Putamen (tissue), 1 donor: ENCODE data around the gene C1orf21.

Experiments used
- DNase-seq: peaks from one replicate; pipeline ENCODE4 v3.0.0-alpha.2; 2016; ENCODE audit warnings: low spot score

Gene C1orf21

DNA sequence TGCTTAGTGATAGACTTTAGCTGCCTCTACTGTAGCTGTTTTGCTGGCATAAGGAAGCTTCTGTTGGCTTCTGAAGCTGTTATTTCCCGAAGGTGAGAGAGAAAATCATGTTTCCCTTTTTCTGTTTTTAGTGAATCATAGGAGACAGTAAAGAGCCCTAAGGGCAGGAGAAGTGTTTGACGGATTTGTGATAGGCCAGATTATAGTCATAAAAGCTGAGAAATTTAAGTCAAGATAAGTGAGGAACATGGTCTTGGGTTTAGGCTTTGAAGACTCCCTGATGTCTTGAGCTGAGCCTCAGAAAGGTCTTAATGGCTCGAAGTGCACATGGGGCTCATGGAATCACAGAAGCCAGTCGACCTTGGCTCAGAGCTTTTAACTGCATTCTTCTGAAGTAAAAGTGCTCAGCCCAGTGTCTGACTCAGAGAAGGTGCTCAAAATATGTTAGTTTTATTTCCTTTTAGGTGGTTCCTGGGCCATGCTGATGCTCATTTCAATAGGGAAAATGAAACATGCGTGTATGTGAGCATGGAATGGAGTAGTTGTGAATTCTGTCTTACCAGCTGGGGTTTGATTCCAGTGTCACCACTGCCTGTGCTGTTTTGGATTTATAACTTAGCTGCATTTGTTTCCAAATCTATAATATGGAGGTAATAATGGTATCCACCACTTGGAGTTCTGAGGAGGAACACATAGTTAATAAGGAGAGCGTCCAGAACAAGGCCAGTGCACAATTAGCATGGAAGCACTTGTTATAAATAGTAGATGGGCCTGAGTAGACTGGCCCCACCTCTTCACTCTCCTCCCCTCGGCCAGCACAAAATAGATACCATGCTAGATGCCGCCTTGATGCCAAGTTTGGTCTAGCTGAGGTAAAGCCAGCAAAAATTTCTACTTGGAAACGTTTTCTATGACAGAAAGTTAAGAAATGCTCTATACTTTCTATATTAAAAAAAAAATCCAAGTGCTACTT, 99.2 kb downstream of the C1orf21 start:
- no peak for DNase-seq

DNA sequence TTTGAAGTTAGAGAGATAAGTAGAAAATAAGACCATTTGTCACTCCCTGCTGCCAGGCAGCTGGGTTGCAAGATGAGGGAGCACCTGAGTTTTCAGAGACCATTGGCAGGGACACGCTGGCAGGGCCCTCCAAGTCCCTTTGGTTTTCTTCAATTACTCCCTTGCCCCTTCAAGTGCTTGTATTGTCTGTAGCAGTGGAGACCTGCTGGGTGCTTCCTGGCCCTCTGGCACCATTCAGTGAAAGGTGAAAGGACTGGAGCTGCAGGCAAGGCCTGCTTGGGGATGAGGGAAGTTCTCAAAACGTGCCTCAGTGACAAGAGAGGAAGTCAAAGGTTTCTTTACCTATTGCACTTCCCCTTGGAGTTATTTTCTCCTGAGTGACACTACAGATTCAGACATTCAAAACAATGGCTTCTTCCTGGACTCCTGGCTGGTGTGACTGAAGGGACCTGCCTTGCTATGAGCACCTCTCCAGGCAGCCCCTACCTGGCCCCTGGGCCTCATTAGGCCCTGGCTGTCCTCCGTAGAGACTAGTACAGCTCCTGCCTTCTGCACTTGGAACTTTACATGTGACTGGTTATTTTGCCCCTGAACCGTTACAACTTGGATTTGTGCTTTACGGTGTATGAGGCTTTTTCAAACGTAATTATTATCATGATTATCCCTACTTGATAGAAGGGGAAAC, 100.1 kb downstream of the C1orf21 start:
- no peak for DNase-seq

DNA sequence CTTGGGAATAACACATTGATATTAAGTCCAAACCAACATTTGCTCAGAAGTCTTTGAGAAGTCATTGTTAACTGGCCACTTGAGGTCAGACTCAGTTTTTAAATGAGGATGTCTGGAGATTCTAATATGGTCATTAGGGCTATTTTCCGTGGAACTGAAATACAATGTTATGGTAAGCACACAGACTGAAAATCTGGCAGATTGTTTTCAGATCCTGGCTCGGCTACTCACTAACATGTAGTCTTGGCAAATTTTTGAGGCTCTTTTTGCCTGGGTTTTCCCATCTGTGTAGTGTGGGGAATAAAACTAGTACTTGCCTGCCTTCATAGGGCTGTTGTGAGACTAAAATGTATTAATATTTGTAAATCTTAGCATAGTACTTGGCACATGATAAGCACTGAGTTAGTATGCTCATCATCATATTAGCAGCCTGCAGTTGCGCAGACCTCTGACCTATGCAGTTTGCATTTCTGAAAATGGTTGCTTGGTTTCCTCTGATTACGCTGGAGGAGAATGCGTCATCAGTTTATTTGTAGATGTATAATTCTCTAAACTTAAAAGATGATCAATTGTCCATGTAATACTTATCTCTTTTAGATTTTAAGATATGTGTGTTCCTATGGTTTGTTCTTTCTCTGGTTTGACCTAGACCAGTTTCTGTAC, 100.8 kb downstream of the C1orf21 start:
- DNase-seq, result no peak

DNA sequence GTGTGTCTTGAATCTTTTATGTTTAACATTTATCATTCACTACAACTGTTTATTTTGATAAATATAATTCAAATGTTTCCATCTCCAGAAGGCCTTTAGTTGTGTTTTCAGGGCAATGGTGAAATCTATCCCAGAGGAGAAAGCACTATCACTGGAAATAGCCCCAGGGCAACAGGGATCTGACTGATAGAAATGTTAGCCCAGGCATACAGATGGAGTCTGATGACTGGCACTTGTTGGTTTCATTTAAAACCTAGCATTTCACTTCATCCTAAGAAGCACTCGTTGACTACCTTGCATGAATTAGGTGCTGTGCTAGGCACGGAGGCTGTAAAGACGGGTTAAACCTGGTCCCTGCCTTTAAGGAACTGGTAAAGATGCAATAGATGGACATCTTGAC, 103.1 kb downstream of the C1orf21 start:
- DNase-seq, result no peak

DNA sequence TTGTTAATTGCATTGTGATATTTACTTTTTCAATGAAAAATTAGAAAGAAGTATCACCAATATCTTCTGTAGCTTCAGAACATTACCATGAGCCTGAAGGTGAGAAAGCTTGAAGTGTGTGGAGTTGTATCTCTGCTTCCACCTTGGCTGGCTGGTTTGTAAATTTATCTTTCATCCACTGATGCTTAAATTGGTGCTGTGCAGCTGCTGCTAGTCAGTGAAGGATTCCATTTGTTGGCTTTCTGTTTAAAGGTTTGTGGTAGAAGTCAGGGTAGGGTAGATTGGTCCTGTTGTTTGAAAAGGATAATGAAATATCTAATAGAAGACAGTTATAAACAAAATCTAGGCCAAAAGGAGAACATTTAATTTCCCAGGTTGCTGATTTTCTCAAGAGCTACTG, 105.7 kb downstream of the C1orf21 start:
- DNase-seq, result no peak

DNA sequence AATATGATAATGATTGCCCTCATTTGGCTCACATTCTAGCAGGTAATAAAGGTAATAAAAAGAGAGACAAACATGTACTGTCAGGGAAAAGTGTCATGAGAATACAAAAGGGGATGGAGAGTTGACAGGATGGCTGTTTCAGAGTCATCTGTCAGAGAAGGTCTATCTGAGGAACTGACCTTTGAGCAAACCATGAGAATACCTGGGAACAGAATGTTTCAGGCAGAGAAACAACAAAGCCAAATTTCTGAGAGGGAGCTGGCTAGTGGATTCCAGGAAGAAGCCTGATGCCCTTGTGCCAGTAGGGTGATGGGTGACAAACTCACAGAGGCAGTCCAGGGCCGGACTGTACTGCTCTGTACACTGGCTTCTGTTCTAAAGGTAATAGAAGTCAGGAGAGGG, 107.2 kb downstream of the C1orf21 start:
- no peak for DNase-seq

DNA sequence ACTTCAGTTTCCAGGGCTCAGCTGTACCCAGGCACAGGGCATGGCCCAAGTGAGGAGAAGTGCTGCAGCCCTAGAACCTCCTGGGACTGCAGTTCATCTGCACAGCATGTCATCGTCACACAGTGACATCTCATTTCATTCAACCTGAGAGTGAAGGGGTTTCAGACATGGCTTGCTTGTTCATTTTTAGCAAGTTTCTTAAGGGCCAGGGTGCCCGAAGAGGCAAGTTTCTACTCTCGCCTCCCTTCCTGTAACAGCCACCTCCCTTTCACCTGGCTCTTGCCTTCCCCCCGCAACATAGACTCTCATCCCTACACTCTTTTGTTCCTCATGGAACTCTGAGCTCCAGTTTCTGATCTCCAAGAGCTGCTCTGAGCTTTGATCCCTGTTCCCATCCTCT, 108.1 kb downstream of the C1orf21 start:
- no peak for DNase-seq

DNA sequence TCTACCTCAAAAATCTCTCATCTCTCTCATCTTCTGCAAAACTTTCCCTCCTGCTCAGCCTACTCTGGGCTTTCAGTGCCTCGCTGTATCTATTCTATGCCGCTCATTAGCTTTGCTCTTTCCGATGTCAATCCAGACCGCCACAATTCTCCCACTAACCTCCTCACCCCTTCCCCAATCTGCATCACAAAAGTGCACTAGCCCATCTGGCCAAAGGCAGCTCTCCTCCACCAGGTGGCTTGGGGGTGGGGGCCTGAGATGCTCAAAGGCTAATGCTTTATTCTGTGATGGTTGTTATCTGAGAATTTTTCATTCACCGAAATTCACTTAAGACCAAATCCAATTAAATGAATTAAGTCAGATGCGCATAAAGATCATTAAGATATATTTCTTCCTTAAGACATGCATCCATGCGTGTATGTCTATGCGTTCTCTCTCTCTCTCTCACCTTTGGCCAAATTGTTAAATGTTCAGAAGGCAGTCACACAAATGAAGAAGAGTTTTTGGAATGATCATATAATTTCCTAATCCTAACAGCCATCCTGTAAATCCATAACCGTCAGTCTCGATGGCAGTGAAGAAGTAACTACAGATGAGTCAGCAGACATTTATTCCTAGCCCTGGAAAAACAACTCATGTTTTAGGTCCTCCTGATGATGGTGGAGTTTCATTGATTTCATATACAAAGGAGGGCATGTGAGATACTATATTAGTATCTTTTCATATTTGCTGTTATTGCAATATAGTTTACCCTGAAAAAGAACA, 111.3 kb downstream of the C1orf21 start:
- DNase-seq, result no peak

DNA sequence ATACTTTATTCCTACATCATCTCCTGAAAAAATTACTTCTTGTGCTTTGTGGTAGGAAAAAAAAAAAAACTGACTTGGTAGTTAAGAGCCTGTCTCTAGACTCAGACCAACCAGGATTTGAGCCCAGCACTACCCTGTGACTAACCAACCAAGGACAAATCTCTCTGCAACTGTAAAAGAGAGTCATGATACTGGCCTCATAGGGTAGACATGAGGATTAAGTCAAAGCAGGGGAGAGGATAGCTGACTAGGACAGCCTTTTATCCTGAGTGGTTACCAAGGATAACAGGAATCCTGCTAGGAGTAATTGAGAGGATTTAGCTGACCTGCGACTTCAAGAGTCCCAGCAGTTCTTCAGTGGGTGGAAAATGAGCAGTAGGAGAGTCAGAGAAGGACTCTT, 112.8 kb downstream of the C1orf21 start:
- no peak for DNase-seq

DNA sequence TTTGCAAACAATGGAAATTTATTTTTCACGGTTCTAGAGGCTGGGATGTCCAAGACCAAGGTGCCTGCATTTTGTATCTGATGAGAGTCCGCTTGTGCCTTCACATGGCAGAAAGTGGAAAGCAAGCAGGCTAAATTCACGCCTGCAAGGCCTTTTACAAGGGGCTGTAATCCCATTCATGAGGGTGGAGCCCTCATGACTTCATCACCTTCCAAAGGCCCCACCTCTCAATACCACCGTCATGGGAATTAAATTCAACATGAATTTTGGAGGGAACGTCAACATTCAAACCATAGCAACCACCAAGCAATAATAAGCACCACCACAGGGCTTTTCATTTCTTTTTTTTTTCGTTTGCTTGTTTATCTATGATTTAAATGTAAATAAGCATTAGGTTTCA, 115.3 kb downstream of the C1orf21 start:
- DNase-seq, result no peak

DNA sequence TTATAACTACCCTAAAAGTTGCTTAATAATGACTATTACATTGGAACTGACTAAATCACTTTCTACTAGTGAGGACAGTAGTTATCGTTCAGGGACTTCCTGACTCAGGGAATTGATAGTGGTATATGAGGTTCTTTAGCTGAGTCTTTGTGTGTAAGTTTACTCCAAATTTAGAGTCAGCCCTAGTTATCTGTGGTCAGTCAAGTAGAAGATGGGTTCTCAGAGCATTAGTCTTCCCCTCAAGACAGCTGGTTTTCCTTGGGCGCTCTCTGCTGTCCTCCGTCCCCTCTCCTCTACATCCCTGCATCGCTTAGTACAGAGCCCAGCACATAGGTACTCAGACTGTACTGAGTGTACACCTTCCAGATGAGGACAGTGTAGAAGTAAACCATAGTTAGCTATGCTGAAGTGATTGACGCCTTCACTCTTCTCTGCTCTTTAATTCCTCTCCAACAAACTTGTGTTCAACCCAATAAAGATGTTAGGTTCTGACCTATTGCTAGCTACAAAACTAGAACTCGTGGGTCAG, 116.5 kb downstream of the C1orf21 start:
- no peak for DNase-seq

DNA sequence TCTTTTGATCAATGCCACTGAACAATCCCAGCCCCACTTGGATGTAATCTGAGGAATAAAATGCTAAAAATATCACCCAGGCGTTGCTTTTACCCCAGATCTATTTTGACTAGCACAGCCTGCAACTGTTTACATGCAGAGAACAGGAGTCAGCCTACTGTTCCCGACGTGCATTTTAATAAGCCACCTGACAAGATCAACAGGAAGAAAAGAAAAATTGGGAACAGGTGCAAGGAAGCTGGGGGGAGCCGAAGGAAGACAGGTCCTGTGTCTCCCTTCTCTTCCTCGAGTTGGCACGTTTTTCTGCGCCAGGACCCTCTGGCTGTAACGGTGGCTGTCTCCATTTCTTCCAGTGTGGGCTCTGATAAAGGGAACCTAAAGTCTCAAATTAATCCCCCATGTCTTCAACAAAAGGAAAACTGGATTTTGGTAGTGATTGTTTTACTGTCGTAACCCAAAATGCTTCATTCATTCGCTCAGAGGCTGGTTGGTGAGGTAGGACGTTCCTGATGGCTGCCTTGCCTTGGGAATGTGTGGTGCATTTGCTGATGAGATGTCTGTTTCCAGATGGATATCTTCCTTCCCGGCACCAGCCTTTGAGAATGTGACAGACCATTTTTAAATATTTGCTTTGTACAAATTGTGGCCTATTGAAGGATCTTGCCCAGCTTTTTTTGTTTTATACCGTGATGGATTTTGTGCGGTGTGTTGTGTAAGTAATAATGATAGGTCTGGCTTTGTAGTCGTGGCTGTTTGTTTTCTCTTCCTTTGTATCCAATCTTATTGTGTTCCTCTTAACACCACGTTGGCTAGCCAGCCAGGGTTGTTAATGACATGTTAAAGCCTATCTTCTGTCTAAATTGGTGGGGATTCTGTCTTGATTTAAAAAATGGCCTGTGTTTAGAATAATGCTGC, 117.5 kb downstream of the C1orf21 start:
- no peak for DNase-seq

DNA sequence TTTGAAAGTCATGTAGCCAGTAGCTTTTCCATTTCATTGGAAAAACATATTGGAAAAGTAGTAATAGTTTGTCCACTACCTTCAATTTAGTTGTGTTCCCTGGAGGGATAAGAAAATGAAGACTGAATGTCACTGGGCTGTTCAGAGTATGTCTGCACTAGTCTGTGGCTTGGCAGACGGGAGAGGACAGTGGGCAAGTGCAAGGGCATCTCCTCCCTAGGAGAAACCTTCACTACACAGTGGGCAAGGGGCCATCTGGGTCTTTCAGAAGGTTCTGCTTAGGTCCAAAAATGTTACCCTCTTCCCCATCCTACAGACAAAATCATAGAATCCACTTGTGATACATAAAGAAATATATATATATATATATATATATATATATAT, 118.1 kb downstream of the C1orf21 start:
- no peak for DNase-seq

DNA sequence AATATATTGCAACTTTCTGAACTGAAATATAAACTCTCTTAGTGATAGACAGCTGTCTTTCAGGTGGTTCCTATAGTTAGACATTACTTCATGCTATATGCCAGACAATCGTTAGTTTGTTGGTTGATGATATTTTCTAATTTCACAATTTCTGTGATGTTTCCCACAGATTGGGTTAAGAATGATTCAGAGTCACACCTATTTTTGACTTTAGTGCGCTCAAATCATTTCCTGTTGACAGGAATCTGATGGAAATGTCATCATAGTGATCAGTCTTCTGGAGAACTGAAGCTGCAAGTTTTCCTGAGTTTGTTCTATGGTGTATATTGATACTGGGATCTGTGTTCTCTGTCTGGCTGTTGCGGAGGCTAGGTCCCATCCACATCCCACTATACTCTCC, 119.7 kb downstream of the C1orf21 start:
- DNase-seq, result no peak

DNA sequence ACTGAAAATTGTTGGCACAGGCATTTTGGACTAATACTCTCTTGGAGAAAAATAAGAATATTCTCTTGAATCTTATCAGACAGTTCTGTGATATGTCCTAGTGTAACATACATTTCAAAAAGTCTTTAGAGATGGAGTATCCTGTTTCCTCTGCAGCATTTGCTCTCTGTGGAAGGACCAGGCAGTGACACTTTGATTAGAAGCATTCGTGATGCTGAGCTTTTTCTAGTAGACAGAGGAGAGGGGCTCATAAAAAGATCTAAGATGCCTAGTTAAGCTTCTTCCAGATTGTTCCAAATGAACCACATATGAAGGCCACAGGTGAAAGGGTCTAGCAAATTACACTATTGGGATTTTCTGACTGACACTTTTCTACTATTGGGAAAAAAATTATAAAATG, 120.3 kb downstream of the C1orf21 start:
- DNase-seq, result no peak

DNA sequence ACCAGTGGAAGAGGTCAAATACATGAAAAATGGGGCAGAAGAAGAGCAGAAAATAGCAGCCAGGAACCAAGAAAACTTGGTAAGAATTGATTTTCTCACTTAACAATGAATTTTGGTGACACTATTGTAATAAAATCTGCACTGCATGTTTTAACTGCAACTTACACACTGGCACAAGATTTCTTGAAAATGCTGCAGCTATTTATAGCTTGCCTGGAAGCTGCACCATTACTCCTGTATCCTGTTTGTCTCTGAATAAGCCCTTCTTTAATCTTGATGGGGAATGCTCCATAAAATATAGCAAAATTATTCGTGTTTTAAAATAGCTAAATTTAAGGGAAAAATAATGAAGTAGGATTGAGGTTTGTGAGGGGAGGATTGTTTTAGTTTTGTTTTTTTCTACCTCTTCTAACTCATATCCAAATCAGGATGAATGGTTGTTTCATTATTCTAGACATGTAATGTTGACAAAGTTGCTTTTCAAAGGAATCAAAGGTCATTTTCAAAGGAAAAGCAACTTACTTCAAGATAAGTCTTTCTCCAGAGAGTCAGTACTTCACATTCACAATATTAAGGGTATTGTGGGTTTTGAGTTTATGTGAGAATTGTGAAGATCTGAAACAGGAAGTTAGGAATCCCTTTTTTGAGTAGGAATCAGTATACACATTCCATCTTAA, 120.9 kb downstream of the C1orf21 start:
- no peak for DNase-seq

DNA sequence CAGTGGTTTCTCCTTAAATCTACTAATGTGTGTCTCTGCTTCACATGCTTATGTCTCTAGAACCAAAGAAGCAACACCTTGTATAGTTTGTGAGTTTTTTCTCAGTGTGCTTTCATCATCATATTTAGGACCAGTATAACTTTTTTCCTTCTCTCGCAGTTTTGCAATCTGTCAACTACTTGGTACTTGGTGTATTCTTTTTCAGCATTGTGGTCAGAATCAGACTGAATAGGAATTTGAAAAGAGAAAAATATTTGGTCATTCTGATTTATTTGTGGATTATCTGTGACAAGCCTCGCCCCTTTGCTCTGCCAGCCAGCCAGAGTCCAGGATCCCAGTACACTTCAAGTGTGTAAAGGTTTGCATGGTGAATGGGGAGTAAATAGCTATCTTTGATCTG, 122.3 kb downstream of the C1orf21 start:
- no peak for DNase-seq

DNA sequence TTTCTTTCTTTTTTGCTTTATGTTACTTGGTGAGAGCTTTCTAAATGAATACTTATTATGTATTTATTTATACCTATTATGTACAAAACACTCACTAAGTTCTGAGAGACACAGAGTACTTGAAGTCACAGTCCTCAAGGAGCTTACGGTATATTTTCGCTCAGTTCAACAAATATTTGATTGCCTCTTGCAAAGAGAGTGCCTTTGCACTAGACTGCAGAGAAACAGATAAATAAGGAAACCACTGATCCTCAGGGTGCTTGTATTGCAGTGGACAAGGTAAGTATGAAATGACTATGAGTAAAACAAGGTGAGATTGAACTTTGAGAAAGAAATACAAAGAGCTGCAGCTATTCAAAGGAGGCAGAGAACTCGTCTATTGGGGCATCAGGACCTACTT, 123.3 kb downstream of the C1orf21 start:
- DNase-seq, result no peak

DNA sequence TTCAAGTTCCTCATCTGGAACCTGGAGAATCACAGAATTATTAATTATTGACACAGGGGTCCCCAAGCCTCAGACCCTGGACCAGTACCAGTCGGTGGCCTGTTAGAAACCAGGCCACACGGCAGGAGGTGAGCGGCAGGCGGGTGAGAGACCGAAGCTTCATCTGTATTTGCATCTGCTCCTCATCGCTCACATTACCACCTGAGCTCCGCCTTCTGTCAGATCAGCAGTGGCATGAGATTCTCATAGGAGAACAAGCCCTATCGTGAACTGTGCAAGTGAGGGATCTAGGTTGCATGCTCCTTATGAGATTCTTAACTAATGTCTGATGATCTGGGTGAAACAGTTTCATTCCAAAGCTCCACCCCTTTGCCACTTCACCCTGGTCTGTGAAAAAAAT, 125.9 kb downstream of the C1orf21 start:
- no peak for DNase-seq

DNA sequence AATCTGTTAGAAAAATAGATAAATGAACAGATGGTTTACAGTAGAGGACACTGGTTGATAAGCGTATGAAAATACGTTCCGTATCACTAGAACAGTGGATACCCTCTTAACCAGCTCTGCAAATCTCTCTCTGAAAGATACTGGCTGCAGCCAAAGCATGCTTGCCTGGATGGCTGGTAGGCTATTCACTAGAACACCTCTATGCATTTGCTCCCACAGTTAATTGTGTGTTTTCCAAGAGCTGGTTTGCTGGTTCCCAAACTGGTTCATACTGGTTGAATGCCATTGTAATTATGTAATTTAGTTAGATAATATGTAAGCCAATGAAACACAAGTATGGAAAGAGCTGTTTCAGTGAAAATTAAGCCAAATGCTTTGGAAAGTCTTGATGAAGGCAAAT, 126.6 kb downstream of the C1orf21 start:
- no peak for DNase-seq
